Effector memory CD8-positive, alpha-beta T cell (primary cell): ENCODE measurements around the gene MESD.

Experiments used
- ATAC-seq: fragments of 150-1000 bp; cut with Tn5 transposase; replicated peaks from 2 replicates; pipeline ENCODE4 v1.10.0; 2021; ENCODE audit warnings: mild to moderate bottlenecking, moderate library complexity
- DNase-seq, 3 experiments: peaks; one replicate each; pipeline ENCODE4 v3.0.0; 2021
- H3K27ac Mint-ChIP-seq, 2 donors: one replicate each; pipeline ENCODE4 v1.8.0; 2022; ENCODE audit warnings: mild to moderate bottlenecking in 2 of 2, mixed read lengths in 2 of 2, moderate library complexity in 2 of 2
- H3K27me3 Mint-ChIP-seq, 2 donors: one replicate each; pipeline ENCODE4 v1.8.0; 2022; ENCODE audit warnings: mixed read lengths in 2 of 2
- H3K36me3 Mint-ChIP-seq: one replicate; pipeline ENCODE4 v1.8.0; 2022; ENCODE audit warnings: mild to moderate bottlenecking, moderate library complexity, mixed read lengths; ENCODE audit not compliant: insufficient read depth
- H3K4me1 Mint-ChIP-seq, 2 donors: one replicate each; pipeline ENCODE4 v1.8.0; 2022; ENCODE audit warnings: low read depth in 2 of 2, mixed read lengths in 2 of 2
- H3K4me3 Mint-ChIP-seq, 2 donors: one replicate each; pipeline ENCODE4 v1.8.0; 2022; ENCODE audit warnings: mild to moderate bottlenecking in 2 of 2, mixed read lengths in 2 of 2, moderate library complexity in 2 of 2
- H3K9me3 Mint-ChIP-seq, 2 donors: one replicate each; pipeline ENCODE4 v1.8.0; 2022; ENCODE audit warnings: mixed read lengths in 2 of 2

MESD gene

DNA sequence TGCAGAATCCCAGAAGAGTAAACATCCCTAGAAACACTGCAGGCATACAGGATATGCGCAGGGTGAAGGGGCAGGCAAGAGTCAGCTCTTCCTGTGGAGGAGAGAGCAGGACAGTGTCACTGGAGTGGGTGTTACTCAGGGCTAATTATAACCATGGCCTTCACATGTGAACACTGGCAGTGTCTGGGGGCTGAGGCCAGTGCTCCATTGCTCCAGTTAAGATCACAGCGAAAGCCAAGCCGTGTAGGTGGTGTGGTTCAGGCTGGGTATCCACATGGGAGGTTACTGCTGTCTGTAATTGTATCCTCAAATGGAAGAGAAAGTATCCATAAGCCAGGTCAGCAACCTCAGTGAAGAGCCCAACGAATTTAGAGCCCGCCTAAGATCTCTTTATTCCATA is 84.6 kb downstream of the MESD start:
- H3K27me3 Mint-ChIP-seq, result no peaks in the 10 kb centered on the region
- DNase-seq (no peak), ATAC-seq (no peak)
- no peaks in the 10 kb centered on the region for H3K36me3 Mint-ChIP-seq
- peaks cover 0 to 3% of the 10 kb centered on the region in 2 donors for H3K4me1 Mint-ChIP-seq
- no peaks in the 10 kb centered on the region for H3K9me3 Mint-ChIP-seq
- H3K4me3 Mint-ChIP-seq, result no peak overlapping the region
- H3K27ac Mint-ChIP-seq, result no peak overlapping the region

- Mint-ChIP-seq H3K4me3 (no peak overlapping the region), H3K27me3 (no peaks in the 10 kb centered on the region), H3K27ac (no peak overlapping the region), H3K9me3 (no peaks in the 10 kb centered on the region), H3K4me1 (peaks cover 0 to 3% of the 10 kb centered on the region in 2 donors), H3K36me3 (no peaks in the 10 kb centered on the region)
- DNase-seq (no peak), ATAC-seq (no peak)
Observed at GRCh38 chr15:80902298-80902801, 87.3 kb downstream of the MESD start.

- Mint-ChIP-seq H3K4me1 (no peaks in the 10 kb centered on the region), H3K36me3 (no peaks in the 10 kb centered on the region), H3K27ac (no peak overlapping the region), H3K9me3 (peaks cover 0 to 2% of the 10 kb centered on the region in 2 donors), H3K27me3 (no peaks in the 10 kb centered on the region), H3K4me3 (no peak overlapping the region)
- ATAC-seq (no peak), DNase-seq (no peak)
Observed at GRCh38 chr15:80898040-80898439, 91.6 kb downstream of the MESD start.
